Erythroblast (primary cell): ENCODE results near the gene GVQW3.

Experiments used
- GATA1 ChIP-seq: IDR thresholded peaks from 2 replicates; pipeline ENCODE4 v1.6.1; 2011; ENCODE audit warnings: low read depth, mild to moderate bottlenecking, control low read depth, low read length, moderate library complexity
- POLR2A ChIP-seq: IDR thresholded peaks from 2 replicates; pipeline ENCODE4 v1.6.1; 2011; ENCODE audit warnings: mild to moderate bottlenecking, low read length

GRCh38 chr11:76369406-76369805 is 11.7 kb upstream of the GVQW3 start:
- no peak for TF ChIP-seq POLR2A
- no peak for TF ChIP-seq GATA1
